Measurements from ENCODE around the gene EEA1.

The EEA1 gene

DNA sequence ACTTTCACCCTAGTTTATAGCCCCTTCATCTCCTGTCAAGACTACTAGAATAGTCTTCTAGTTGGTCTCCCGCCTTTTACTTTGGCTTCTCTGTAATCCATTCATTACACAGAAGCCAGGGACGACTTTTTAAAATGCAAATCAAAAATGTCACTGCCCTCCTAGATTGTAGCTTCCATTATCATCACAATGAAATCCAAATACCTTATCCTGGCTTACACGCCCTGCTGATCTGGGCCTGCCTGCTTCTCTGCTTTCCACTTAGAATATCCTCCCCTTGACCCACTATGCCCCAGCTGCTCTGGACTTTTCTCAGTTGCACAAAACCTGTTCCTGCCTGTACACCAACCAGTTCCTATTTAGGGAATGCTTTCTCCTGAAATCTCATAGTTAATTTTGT lies 4.5 kb upstream of the EEA1 start:
- DNase-seq, result no peak

DNA sequence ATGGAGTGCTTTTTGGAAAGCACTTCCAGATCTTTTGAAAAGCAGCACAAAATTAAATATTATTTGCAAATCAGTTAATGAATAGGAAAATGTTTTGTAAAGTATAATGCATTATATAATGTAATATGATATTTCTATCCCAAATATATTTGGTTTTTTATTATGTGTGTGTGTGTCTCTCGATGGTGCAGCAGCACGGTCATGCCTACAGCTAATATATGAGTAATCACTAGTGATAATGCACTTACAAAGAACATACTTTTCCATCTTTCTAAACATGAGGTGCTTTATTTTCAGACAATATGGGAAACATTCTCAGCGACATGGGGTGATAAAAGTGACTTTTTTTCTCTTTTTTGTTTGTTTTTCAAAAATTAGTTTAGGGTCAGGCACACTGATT lies 1.3 kb upstream of the EEA1 start:
- no peak for DNase-seq

DNA sequence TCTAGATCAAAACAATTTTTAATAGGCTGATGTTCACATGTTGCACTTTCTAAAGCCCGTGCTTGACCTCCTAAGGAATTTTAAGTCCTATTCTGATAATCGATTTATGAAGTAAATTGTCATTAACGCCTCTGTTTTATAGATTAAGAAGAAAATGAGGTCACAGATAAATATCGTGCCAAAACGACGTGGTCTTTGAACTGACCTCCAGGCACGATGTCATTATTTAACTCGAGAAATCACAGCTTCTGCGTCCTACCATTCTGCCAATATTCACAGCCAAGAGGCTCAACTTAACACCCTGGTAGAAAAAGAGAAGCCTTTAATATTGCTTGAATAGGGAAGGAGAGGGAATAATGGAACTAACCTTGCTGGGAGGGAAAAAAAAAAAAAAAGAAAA lies 888 bp upstream of the EEA1 start:
- no peak for DNase-seq

DNA sequence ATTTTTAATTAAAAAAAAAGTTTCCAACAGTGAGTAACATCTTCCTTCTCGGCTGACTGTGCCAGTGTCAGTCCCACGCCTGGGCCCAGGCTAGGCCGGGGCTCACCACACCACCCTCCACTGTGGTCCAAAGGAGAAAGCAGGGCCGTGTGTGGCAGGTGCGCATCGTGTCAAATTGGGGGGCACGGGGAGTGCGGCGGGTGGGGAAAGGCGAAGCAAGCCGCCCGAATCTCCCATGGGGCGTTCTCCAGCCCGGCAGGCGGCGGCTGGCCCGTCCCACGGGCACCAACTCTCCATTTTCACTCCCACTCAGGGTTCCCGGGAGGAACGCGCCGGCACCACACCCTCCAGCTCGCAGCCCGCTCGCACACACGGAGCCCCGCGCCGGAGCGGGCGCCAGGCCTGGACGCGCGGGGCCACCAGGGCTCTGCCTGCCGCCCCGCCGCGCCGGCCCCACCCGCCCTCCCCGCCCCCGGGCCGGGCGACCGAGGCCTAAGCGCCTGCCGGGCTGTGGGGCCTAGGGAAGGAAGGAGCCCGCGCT lies 604 bp downstream of the EEA1 start:
- DNase-seq, result peak; percentile 52

DNA sequence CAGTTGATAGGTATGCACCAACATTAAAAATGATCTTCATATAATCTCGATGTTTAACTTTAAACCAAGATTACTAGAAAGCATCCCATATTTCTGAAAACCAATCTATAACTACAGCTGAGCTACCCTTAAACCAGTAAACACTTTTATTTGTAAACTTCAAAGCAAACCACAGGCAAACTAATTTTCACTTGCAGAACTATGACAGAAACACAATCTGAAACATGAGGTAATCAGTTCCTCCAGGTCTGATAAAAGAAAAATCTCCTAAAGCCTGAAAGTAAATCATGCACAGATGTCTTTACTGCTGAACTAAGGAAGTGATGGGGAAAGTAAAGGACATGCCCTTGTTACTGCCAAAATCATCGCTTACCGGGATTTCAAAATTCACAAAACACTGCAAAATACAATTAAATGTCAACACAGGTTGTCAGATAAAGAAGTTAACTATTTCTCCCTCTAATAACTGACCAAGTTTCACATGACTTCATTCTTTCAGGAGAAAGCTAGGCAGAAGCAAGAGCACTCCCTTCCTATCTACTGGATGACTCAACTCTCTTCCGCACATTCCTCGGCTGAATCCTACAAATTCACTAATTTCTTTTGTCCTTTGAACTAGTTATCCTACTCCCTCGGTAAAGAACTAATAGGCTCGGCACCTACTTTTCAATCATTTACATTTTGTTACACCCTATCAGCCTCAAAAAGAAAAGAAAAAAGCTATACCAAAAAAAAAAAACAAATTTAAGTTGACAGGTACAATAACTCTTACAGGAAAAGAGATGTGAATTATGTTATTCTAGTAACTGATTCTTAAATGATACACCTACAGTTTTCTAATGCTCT lies 1.4 kb downstream of the EEA1 start:
- no peak for DNase-seq

DNA sequence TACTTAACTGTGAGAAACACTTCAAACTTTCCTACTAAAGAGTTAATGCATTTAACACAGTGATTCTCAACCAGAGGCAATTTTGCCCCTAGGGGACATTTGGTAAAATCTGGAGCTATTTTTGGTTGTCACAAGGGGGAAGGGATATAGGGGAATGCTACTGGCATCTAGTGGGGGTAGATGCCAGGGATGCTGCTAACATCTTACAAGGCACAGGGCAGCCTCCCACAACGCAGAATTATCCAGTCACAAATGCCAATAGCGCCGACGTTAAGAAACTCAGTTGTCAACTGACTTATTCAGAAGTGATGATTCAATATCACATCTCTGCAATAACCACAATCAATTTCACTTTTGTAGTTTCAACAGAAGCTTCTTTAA lies 2.0 kb downstream of the EEA1 start:
- DNase-seq, result peak; percentile 34

DNA sequence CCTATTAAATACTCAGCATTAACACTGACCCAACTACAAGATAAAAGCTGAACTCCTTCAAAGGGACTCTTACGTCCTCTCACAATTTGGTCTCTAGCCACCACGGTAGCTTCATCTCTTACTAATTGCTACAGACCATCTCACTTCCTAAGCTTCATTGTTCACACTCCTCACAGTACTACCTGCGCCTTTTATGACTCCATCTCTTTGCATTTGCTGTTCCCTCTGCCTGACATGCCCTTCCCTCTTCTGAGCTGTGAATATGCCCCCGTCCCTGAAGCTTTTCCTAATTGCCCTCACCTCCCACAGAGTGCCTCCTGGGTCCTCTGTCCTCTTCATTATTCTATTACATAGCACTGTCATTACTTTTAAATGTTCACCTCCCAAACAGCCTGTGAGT lies 2.5 kb downstream of the EEA1 start:
- no peak for DNase-seq

DNA sequence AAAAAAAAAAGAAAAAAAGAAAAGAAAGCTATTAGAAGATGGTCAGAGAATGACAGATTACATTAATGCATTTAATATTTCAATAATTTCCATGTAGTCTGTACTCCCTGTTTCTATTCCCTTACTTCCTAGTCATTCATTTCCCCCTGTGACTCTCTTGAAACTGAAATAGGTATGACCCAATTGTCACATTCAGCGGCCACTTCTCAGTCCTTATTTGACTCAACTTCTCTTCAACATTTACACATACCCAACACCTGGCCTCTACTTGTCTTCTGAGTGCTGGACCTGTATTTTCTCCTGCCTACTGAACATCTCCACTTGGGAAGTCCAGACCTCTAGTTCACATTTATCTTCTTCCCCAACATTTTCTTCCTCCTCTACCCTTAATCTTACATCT lies 7.2 kb downstream of the EEA1 start:
- no peak for DNase-seq

DNA sequence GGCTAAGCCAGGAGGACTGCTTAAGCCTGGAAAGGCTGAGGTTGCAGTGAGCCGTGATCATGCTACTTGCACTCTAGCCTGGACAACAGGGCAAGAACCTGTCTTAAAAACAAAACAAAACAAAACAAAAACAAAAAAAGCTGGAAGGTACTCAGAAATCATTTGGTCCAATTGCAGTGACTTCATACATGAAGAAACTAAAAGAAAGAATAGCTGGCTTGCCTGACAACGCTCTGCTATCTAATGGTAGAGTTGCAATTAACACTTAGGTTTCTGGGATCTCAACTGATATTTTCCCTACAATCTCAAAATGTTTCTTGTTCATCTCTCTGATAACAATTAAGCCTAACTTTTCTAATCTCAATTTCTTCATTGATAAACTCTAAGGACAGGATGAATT lies 13.7 kb downstream of the EEA1 start:
- DNase-seq, result no peak

DNA sequence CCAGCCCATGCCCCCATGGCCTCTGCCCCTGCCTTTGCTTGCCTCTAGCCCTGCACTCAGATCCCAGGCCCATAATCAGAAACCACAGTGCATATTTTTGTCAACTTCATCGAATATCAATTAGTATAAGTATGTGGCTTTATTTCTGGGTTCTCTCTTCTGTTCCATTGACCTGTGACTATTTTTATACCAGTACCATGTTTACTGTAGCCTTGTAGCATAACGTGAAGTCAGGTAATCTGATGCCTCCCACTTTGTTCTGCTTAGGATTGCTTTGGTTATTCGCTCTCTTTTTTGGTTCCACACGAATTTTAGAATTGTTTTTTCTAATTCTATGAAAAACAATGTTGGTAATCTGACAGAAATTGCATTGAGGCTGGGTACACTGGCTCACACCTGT lies 14.9 kb downstream of the EEA1 start:
- no peak for DNase-seq

DNA sequence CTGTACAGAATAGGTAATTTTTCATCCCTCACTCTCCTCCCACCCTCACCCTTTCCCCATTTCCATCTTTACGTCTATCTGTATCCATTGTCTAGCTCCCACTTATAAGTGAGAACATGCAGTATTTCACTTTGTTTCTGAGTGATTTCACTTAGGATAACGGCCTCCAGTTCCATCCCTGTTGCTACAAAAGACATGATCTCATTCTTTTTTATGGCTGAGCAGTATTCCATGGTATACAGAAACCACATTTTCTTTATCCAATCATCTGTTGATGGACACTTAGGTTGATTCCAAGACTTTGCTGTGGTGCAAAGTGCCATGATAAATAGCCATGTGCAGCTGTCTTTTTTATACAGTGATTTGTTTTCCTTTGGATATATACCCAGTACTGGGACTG lies 16.4 kb downstream of the EEA1 start:
- DNase-seq, result no peak

DNA sequence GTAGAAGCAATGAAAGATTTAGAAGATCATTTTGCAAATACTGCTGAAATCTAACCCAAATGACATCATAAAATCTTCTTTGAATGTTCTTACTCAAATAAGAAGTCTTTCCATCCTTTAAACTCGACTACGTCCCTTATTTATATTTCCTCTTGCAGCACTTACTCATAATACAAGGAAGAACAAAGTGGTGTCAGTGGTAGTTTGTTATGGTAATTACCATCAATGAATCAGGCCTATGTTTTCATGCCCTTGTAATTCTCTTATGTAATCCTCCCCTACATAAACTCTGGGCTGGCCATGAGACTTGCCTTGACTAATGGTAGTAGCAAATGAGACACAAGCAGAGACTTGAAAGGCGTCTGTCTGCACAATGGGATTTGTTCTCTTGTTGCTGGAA lies 17.0 kb downstream of the EEA1 start:
- DNase-seq, result no peak

DNA sequence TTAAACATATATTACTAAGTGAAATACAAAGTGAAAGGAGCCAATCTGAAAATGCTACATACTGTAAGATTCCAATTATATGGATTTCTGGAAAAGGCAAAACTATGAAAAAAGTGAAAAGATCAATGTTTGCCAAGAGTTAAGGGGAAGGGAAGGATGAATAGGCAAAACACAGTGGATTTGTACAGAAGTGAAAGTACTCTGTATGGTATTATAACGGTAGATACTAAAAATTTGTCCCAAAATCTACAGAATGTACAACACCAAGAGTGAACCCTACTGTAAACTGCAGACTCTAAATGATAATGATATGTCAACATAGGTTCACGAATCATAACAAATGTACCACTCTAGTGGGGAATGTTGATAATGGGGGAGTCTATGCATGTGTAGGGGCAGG lies 17.8 kb downstream of the EEA1 start:
- DNase-seq, result no peak

DNA sequence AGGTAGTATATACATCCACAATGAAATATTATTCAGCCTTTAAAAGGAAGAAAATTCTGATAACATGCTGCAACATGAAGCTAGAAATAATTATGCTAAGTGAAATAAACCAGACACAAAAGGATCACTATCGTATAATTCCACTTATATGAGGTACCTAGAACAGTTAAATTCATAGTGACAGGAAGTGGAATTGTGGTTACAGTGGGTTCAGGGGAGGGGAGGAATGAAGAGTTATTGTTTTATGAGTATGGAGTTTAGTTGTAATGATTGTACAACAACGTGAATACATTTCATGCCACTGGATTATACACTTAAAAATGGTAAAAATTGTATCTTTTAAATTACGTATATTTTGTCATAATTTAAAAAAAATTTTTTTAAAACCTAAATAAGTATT lies 21.0 kb downstream of the EEA1 start:
- DNase-seq, result no peak

DNA sequence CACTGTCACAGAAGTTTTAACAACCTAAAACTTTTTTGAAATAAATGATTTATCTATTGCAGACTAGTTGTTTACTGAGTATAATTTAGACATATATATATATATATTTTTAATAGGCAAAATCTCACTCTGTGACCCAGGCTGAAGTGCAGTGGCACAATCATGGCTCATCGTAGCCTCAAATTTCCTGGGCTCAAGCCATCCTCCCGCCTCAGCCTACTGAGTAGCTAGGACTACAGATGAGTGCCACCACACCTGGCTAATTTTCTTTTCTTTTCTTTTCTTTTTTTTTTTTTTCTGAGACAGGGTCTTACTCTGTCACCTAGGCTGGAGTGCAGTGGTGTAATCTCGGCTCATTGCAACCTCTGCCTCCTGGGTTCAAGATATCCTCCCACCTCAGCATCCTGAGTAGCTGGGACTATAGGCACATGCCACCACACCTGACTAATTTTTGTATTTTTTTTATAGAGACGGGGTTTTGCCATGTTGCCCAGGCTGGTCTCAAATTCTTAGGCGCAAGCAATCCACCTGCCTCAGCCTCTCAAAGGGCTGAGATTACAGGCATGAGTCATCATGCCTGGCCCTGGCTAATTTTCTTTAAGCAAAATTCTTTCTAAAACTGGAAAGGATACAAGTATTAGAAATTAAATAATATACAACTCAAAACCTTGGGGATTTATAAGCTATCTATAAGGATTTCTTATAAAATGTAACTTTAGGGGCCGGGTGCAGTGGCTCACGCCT lies 23.1 kb downstream of the EEA1 start:
- DNase-seq, result no peak

DNA sequence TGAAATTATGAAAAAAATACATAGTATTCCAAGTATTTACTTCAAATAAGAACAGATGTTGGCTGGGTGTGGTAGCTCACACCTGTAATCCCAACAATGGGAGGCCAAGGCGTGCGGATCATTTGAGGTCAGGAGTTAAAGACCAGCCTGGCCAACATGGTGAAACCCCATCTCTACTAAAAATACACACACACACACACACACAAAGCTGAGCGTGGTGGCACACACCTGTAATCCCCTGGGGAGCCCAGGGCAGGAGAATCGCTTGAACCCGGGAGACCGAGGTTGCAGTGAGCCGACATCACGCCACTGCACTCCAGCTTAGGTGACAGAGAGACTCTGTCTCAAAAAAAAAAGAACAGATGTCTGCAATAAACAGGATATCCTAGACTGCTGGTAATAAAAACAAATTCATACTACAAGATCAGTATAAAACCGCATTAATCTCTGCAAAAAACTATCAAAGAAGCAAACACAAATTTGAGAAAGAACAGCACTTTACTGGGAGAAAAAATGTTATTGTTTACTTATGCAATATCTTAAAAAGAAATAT lies 23.8 kb downstream of the EEA1 start:
- DNase-seq, result no peak

DNA sequence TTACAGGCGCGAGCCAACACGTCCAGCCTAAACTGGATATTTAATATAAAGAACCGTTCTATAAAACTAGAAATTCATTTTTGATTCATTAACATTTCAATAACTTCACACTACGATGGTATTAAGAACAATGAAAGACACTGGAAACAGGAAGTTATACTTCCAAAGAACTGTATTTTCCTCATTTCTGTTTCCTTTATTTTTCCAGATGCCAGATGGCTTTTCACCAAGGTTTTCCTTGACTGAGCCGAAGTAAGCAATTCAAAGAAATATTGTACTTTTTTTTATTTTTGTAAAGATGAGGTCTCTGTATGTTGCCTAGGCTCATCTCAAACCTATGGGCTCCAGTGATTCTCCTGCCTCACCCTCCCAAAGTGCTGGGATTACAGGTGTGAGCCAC lies 28.2 kb downstream of the EEA1 start:
- DNase-seq, result no peak

DNA sequence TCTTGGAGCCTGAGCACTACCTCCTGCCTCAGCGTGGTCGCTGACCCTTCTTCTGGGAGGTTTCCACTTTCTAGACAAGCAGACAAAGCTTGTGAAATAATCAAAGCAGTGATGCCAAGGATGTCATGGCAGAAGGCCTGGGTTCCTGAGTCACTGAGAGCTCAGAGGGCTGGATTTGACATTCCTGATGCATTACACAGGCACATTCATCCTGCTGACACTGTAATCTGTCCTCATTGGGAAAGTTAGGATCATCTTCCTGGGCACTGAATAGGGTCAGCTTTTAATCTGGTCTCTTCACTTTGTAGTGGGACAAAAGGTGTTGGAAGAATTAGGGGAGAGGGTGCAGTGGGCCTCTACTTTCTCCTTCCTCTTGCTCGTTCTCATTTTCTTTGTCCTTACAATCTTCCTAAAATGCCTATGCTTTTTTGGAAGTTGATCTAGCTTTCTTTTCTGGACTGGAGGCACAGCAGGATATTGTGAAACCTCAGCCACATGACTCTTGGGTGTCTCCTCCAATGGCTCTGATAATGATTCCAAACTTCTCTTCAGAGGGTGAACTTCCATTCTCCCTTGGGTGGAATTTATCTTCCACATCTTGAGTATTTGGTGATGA lies 29.6 kb downstream of the EEA1 start:
- DNase-seq, result no peak

DNA sequence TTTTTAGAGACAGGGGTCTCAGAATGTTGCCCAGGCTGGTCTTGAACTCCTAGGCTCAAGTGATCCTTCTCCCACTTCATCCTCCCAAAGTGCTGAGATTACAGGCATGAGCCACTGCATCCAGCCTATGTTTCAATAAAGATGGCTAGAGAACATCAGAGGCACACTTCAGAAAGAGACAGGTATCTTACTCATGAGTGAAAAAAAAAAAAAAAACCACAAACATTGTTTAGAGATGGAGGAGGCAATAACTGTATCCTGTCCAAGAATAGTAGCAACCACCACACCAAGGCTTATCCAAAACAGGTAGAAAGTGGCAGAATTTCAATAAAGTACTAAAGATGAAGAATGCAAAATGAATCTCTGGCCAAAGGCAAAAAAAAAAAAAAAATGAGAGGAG lies 30.3 kb downstream of the EEA1 start:
- no peak for DNase-seq

DNA sequence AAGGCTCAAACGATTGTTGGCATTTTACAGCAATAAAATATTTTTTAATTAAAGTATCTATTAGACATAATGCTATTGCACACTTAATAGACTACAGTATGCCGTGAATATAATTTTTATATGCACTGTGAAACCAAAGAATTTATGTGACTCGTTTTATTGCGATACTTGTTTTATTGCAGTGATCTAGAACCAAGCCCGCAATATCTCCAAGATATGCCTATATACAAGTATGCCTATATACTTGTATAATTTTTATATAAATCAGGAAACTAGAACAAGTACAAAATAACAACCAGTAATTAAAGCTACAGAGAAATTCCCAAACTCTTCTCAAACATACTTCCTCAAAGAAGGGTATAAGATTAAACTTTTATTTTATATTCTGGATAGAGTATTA lies 31.3 kb downstream of the EEA1 start:
- DNase-seq, result no peak

DNA sequence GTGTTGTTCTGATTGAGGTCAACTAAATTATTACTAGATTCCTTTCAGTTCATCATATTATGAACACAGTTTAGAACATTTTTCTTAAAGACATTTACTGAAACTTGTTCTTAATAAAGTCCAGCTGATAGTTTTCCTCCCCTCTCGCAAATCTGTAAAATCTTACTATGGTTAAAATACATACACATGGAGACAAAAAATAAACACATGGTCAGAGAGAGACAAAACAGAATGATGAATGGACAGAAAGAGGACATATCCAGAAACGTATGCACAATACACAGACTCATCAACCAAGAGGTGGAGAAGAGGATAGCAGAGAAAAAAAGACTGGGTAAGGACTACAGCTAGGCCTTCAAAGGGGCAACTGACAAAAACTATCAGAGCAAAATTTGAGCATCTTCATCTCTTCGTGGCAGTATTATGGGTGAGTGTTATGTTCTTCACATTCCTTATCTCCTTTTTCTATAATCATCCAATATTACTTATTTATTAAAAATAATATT lies 38.4 kb downstream of the EEA1 start:
- DNase-seq, result no peak

DNA sequence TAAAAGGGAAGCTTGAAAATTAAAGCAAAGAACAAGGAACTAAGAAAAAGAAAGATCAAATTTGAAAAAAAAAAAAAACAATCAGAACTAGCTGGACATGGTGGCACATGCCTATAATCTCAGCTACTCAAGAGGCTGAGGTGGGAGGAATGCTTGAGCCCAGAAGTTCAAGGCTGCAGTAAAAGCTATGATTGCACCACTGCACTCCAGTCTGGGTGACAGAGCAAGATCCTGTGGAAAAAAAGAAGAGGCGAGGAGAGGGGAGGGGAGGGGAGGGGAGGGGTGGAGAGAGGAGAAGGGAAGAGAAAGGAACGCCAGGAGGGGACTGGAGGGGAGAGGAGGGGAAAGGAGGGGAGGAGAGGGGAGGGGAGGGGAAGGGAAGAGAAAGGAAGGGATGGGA lies 43.0 kb downstream of the EEA1 start:
- no peak for DNase-seq

DNA sequence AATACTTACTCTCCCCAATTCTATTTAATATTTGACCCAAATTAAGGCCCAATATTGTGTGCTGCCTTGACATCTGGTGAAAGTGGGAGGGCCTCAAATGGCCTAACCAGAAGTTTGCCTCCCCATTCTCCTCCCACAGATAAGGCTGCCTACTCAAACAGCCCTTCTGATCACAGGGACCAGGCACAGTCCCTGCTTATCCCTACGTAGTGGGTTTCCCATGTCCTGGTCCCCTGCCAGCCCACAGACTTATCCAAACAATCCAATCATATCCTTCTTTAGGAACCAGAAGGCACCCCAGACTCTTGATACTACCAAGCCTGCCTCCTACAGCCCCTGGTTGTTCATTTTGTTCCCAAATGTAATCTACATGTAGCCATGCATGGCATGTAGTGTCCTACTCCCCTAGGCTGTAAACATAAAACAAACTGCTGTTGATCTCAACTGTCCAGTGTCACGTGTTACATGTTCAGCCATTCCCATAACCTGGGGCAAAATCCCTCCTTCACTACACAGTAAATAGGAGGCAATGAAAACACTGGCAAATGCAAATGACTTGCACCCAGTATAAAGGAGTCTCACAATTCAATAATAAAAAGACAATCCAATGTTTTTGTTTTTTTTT lies 49.3 kb downstream of the EEA1 start:
- DNase-seq, result no peak

Data from activated T-cell treated with anti-CD3 and anti-CD28 coated beads for 4 hours (primary cell).